Cerebellar nuclear complex (tissue), 1 donor: ENCODE data around the gene SCAF4.
"Not testable (repeated sequence)": the region's sequence is repeated elsewhere in the genome, so short reads cannot be mapped to it uniquely, and the experiment has no call there.

Source experiments
- DNase-seq, 2 experiments: peaks; one replicate each; lab custom pipeline; 2025; lab: John Stamatoyannopoulos, UW

SCAF4 gene

DNA sequence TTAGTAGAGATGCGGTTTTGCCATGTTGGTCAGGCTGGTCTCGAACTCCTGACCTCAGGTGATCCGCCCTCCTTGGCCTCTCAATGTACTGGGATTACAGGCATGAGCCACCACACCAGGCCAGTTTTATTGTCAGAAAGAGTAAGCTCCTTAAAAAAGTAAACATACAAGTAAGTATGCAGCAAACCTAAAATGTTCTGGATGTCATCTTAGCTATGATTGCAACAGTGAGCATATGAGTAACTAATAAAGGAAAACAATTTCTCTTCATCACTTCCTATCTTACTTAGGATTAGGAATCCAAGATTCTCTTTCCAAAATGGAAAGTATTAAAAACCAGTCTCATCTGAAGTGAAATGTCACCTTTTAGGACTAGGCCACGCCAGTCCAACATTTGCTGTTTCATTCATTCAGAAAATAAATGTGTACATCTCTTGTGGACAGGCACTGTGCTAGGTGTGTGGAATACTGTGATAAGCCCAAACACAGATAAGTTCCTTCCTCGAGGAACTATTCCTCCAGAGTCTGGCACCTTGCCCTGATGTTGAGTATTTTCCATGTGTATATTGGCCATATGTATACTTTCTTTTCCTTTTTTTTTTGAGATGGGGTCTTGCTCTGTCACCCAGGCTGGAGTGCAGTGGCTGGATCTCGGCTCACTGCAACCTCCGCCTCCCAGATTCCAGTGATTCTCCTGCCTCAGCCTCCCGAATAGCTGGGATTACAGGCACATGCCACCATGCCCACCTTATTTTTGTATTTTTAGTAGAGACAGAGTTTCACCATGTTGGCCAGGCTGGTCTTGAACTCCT is 5.9 kb upstream of the SCAF4 start:
- not testable (repeated sequence) for DNase-seq

DNA sequence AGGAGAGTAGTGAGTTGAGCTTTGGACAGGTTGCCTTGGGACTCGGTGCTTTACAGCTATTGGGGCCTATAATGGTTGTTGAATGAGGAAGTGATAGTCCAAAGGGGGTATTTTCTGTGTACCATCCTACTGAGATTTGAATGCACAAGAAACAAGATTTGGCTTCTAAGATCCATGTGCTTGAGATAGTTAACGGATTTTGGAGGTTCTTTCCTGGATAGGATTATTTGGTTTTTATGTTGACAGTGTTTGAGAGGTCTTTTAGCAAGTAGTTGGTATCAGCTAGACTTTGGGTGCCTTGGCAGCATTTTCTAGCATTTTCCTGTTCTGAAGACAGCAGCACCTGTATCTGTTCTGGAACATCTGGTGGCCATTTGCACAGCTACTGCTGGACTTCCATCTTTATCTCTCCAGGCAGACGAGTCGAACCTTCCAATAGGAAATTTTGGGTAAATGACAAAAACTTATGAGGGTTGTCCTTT is 3.6 kb upstream of the SCAF4 start:
- no peak for DNase-seq

DNA sequence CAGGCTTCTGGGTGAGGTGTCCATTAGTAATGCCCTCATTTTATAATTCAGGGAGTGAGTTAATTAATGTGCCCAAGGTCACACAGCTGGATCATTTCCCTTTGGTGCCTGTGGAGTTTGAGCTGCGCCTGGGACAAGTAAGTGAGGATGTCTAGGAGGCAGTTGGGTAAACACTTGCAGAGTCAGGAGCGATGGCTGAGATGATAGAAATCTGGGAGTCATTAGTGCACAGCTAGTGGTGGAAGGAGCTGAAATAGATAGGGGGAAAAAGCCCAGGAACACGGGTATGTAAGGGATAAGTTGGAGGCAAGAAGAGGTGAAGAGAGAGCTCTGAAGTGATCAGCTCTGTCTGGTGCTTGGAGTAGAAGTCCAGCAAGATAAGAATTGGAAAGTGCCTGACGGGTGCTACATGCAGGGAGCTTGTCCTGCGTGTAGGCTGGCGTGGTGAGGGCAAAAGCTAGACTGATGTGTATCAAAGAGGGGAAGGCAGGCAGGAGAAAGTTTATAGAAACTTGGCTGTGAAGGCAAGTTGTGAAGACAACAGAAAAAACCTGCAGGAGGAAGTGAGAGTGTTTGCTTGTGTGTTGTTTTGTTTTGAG is 1.7 kb upstream of the SCAF4 start:
- no peak for DNase-seq

DNA sequence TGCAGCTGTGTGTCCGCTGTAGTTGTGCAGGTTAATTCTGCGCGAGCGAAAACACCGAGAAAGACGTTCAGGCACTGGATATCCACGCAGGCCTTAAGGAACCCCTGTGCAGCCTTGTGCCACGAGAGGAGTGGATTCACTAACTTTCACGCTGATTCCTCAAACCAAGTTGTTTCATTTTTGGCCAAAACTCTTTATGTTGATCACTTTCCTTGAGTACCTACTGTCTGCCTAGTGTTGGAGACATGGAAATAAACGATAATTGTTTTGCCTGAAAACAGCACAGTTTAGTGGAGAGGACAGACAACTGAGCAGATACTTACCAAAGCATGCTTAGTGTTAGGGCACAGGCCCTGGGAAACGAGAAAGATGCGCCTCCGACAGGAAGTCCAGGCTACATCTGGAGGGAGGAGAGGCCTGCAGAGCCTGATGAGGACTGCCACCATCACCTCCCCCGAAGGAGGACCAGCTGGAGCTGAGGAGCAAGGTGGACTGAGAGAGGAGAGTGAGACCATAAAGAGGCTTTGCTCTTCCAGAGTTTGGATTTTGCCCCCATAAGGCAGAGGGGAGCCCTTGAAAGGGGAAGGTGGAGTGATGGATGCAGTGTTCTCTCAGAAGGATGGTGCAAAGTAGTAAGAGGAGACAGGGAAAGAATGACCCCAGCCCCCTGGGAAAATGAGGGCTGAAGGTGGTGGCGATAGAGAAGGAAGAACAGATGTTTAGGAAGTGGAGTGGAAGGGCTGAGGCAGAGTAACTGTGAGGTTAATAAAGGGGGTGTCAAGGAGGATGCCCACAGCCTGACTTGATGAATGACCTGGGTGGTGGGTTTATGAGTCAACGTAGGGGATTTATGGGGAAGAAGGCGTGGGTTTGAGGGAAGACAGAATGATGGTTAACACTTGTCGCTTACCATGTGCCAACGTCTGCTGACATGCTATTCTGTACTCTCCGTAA is 956 bp upstream of the SCAF4 start:
- no peak for DNase-seq

DNA sequence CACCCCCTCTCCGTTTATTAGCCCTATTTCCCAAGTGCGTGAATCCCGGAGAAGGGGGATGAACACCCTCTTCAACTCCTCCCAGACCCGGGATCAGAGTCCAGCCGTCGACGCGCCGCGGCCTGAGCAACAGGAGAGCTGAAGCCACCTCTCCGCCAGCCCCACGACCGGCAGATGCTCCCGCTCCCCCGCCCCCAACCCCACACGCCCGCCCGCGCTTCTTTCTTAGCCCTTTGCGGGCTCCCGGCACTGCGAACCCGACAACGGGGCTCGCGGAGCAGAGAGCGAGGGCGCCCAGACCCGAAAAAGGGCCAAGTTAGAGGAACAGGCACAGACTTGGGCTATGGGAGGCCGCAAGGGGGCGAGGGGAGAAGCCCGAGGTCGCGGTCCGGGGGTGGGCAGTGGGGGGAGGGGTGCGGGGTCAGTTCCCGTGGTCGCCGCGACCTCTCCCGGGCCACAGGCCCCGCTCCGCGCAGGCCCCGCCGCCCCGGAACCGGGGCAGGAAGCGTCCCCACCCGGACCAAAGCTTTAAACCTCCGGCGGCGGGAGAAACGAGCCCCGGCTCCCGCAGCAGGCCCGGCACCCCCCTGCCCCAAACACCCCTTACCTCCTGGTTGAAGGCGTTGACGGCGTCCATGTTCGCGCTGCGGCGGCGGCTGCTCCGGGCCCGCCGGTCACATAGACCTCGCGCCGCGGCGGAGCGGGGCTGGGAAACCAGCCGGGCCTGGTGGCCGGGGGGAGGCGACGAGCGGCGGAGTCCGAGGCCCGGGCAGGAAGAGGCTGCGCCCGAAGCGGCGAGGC is 662 bp downstream of the SCAF4 start:
- no peak for DNase-seq

DNA sequence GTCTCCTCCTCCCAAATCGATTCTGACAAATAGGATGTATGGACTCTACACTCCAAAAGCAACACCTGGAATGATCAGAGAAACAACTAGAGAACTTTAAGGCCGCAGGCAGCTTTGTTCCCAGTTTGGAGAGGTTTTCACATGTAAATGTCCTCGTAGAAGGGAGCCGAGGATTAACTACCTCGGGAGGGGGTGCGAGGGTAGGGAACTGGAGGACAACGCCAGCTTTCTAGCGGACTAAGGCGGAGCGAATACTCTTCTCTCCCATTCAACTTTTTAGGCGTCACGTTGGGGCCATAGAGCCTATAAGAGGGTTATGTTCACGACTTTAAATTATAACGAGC is 1.2 kb downstream of the SCAF4 start:
- DNase-seq: no peak

DNA sequence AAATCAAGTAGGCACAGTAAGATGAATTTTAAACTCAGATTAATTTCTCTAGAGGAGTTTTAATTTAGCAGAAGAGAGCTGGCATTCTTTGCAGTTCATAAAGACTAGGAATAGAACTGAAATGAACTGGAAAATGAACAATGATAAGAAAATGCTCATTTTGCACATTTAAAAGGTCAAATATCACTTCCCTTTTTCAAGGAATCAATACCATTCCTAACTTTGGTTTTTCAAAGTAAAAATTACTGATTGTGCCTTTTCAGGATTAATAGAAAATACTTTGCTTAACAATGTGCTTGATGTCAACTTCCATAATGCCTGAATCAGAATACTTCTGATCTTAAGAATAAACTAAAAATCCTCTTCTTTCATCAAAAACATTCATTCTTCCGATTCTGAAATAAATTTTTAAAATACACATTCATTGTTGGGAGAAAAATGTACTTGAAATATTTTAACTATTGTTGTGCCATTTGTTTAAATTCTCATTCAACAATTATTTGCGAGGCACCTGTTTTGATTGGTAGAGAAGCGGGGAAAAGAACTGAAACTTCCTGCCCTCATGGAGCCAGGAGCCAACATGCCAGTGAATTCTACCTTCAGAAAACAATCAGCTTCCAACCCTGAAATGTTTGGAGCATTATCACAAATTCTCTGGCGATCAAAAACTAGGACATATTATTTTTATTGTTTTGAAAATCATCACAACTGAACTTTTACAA is 2.1 kb downstream of the SCAF4 start:
- DNase-seq: no peak

DNA sequence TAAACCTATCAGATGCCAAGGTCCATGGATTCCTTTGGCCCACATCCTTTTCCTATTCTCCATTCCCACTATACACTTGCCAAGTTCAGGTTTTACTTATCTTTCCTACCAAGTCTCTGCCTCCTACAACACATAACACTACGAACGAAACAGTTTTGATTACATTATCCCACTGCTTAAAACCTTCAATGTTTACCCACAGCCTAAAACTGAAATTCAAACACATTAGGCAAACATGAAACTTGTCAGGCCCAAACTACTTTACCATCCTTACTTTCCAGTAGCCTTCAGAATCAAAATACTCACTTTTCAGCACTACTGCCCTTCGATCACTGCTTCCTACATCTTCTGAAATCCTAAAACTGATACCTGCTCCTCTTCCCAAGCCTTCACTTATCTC is 3.0 kb downstream of the SCAF4 start:
- no peak for DNase-seq

DNA sequence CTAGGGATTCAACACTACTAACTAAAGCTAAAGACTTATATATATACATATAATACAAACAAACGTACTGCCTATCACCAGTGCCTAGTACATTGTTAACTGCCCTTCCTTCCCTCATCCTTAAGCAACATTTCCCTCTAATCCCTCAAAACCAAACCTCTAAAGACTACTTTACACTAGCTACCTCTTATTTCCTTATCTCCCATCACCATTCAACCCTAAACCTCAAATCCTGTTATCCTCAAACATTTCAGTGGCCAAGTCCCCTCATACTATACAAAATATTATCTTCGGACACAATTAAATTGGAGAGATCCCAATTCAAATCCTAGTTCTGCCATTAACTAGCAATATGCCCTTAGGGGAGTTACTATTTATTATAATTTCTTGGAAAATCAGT is 3.7 kb downstream of the SCAF4 start:
- no peak for DNase-seq

DNA sequence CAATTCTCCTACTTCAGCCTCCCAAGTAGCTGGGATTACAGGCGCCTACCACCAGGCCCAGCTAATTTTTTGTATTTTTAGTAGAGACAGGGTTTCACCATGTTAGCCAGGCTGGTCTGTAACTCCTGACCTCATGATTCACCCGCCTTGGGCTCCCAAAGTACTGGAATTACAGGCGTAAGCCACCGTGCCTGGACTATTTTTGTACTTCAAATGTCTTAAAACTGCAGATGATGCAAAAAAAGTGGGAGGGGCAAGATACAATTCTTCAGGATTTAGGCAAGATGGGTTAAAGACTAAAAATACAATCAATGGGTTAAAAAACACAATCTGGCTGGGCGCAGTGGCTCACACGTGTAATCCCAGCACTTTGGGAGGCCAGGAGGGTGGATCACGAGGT is 4.7 kb downstream of the SCAF4 start:
- no peak for DNase-seq

DNA sequence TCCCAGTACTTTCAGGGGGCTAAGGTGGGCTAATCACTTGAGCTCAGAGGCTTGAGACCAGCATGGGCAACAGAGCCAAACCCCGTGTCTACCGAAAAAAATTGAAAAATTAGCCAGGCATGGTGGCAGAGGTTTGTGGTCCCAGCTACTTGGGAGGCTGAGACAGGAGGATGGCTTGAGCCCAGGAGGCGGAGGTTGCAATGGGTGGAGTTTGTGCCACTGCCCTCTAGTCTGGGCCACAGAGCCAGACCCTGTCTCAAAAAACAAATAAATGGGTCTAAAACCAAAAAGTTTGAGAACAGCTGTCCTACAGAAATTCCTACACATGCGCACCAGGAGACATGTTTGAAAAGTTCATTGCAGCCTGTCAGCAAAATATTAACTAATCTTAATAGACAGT is 5.5 kb downstream of the SCAF4 start:
- DNase-seq: no peak

DNA sequence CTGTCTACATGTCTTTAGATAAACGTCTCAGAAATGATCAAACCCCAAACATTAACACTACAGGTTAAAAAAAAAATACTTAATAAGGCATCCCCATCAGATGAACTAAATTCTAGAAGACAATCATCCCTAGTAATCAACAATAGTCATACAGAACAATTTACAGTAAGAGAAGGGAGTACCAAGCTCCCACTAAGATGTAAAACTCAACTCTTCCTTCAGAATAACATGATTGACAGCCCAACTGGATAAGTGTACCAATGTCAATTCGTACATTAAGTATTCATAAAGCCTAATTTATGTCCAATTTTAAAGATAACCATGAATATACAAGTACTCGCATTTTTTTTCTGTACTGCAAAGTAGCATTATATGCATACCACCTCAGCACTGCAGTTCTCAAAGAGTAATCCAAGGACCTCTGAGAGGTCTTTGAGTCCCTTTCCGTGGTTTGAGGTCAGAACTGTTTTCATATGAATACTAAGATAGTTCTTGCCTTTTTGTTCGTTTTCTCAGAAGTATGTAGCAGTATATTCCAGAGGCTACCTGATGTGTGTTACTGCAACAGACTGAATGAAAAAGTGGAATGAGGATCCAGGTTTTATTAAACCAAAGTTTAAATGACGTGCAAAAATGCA is 6.6 kb downstream of the SCAF4 start:
- no peak for DNase-seq

DNA sequence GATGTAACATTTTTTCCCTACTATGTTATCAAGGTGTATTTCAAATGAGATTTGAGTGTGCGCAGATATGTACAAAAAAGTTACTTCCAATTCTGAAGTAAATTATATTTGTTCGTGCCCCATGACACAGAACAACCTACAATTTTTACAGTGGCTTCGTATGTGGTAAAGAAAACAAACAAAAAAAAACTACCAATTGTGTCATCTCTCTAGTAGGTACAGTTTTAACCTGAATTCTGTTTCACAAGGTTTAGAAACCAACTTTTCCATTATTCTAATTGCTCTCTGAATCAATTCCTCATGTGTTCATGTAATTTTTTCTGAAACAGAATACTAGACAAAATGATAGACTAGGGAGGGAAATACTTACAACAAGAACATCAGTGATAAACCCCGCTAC is 7.4 kb downstream of the SCAF4 start:
- no peak for DNase-seq

DNA sequence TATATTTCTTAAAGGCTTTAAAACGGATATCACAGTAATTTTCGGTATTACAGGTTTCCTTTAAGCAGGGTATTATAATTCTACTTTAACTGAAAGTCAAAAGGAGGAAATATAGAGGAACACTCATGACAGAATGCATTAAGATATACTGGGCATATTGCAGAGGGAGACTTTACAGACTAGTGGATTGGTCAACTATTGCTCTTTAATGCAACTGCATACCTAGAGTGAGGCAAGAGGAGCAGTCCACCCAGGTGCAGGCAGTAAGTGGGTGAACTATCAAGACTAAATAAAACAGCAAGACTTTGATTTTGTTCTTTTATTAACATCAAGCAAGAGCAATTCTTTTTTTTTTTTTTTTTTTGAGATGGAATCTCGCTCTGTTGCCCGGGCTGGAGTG is 10.5 kb downstream of the SCAF4 start:
- DNase-seq: no peak

DNA sequence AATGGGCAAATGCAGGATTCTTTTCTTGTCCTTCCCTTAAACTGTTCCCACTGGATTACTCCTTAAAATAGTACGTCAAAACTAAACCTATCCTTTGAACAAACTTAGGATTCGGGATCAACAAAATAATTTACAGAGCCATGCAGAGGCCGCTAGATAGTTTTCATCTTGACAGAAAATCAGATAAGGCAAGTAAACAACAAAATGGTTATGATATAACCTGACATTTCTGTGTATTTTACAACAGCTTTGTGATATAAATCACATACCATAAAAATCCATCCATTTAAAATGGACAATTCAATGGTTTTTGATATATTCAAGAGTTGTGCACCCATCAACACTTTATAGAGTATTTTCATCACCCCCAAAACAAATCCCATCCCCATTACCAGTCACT is 11.2 kb downstream of the SCAF4 start:
- DNase-seq: no peak

DNA sequence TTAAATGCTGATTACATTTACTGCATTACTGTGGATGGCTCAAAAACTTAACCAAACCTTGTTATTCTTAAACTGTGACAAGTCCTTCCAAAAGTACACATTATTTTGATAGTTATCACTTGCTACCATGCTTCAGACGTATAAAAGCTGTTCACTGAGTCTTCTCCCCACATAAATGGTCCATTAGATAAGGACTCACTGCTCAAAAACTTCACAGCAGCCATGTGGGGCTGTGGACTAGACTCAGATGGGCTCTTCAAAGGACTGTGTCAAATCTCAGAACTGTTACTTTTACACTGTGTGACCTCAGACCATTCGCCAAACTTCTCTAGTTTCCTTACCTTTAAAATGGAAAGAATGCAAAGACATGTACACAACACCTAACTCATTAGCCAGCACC is 11.6 kb downstream of the SCAF4 start:
- DNase-seq: no peak

DNA sequence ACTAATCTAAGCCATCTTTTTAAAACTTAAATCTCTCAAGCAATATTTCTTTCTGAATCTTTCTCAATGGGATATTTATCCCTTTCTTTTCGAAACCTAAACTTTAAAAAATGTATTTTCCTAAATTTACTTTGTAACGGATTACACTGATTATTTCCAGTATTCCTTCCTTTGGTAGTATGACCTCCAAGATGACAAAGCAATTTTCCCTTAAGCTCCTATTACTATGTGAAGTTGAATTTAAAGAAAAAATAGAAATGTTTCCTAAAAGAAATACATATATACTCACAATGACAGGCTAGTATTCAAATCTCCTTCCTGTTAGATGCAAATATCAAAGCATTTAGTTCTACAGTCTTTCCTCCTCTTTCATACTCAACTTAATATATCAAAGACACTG is 15.8 kb downstream of the SCAF4 start:
- no peak for DNase-seq

DNA sequence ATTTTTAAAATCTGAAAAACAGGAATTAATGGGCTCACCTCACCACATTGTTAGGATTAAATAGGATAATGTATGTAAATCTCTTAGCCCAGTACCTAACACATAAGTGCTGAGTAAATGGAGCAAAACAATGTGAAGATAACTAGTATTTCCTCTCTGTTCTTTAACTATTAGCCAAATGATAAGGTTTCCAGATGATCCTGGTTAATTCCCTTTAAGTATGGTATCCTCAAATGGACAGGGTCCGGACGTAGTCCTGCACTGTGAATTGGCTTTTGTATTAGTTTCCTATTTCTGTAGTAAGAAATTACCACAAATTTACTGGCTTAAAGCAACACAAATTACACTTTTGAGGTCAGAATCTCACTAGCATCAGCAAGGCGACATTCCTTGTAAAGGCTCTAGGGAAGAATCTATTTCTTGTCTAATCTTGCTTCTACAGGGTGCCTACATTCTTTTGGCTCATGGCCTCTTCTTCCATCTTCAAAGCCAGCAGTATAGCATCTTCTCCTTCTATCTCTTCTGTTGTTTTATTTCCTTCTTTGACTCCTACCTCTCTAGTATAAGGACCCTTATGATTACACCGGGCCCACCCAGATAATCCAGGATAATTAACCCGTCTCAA is 17.1 kb downstream of the SCAF4 start:
- no peak for DNase-seq

DNA sequence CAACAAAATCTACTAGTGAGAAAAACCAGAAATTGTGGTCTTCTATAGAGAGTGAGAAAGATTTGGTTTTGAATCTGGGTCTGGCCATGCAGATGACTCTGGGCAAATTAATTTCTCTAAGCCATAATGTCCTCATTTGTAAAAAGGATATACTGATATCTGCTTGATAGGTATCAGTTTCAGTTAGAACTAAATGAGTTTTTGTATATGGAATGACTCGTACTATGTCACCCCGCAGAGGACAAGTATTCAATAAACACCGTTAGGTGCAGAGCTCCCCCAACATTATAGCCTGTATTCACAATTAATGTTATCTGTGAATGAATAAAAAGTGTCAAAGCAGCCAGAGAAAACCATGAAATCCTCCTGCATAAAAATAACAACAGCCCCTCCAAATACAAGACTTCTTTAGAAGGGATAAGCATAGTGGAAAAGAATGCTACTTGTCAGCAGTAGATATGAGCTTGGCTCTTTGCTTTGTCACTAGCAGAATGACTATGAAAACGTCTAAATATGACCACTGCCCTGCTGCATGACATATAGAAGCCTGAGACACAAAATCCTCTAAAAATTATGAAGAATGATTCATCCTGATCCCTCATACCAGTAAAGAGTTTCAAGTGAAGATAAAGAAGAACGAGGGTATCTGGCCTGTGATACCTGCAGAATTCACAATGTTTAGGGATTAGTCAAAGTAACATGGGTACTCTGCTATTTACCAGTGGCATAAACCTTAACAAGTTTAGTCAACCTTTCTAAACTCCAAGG is 17.8 kb downstream of the SCAF4 start:
- DNase-seq: no peak

DNA sequence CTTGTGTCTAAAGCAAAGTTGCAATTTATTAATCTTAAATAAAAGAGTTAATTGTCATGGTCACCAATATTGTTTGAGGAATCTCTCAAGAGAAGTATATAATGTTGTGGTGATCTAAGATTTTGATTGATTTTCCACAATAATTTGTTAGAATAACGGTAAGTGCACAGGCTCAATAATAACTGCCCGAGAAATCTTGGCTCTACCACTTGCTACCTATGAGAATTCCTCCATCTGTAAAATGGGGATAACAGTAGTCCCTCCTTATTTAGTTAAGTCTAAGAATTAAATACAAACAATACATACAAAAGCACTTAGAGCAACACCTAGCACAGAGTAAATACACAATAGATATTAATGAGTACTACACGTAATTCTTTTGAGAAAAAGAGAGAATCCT is 18.8 kb downstream of the SCAF4 start:
- DNase-seq: no peak
